Measurements from ENCODE around the gene CACNG7.

GRCh38 chr19:53892301-53892980 lies 16.6 kb upstream of the CACNG7 start:
- TF ChIP-seq ZNF274 (IDR thresholded peaks at IDR 0.05; ENCODE audit: low read depth, low read length) (no peak), YY1 (IDR thresholded peaks at IDR 0.05; ENCODE audit: insufficient read depth, insufficient read length) (no peak), SUZ12 (IDR thresholded peaks at IDR 0.05; ENCODE audit: extremely low read depth, insufficient read depth, insufficient read length) (no peak)

Measured in NT2/D1 (cell line).